RWPE1 (cell line): ENCODE measurements around the gene HSPA2.

Experiments
- CTCF ChIA-PET: fragments of 350-600 bp; sonication (Branson Sonifier 250); formaldehyde crosslinking; extraction: SDS; loops from one replicate; lab custom pipeline; 2021; lab: Yijun Ruan, JAX
- POLR2A ChIA-PET: fragments of 400-600 bp; formaldehyde crosslinking; extraction: SDS; loops from one replicate; lab custom pipeline; 2020; ENCODE audit warnings: antibody characterized with exemption; ENCODE audit not compliant: low non-redundant PET; lab: Yijun Ruan, JAX
- DNase-seq: peaks from one replicate; pipeline ENCODE4 v3.0.0; 2012; ENCODE audit warnings: low spot score
- H3K27ac ChIP-seq: fragments of 450-650 bp; 2 replicates; pipeline ENCODE4 v1.5.1; 2017
- TF ChIP-seq, protein P1 (sequence below): fragments of 450-650 bp; conservative IDR thresholded peaks from 2 replicates; pipeline ENCODE4 v1.5.1; 2017; ENCODE audit warnings: low read depth, mild to moderate bottlenecking

The HSPA2 gene

DNA sequence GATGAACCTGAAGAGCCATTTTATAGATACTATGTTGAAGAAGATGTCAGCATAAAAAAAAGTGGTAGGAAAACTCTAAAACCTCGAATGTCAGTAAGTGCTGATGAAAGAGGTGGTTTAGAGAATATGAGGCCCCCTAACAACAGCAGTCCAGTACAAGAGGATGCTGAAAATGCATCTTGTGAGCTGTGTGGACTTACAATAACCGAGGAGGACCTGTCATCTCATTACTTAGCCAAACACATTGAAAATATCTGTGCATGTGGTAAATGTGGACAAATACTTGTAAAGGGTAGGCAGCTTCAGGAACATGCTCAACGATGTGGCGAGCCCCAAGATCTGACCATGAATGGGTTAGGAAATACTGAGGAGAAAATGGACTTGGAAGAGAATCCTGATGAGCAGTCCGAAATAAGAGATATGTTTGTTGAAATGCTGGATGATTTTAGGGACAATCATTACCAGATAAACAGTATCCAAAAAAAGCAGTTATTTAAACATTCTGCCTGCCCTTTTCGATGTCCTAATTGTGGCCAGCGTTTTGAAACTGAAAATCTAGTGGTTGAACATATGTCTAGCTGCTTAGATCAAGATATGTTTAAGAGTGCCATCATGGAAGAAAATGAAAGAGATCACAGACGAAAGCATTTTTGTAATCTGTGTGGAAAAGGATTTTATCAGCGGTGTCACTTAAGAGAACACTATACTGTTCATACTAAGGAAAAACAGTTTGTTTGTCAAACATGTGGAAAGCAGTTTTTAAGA is 17.8 kb upstream of the HSPA2 start:
- ChIA-PET CTCF (interaction anchor here (1.1 kb wide), 1 partner anchor 12 kb away, joined by 5 read pairs; no protein-coding TSS in a partner anchor), POLR2A (no interaction called here)
- H3K27ac ChIP-seq: no peak overlapping the region
- no peak for DNase-seq
- TF ChIP-seq, protein P1, sequence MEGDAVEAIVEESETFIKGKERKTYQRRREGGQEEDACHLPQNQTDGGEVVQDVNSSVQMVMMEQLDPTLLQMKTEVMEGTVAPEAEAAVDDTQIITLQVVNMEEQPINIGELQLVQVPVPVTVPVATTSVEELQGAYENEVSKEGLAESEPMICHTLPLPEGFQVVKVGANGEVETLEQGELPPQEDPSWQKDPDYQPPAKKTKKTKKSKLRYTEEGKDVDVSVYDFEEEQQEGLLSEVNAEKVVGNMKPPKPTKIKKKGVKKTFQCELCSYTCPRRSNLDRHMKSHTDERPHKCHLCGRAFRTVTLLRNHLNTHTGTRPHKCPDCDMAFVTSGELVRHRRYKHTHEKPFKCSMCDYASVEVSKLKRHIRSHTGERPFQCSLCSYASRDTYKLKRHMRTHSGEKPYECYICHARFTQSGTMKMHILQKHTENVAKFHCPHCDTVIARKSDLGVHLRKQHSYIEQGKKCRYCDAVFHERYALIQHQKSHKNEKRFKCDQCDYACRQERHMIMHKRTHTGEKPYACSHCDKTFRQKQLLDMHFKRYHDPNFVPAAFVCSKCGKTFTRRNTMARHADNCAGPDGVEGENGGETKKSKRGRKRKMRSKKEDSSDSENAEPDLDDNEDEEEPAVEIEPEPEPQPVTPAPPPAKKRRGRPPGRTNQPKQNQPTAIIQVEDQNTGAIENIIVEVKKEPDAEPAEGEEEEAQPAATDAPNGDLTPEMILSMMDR: no peak

DNA sequence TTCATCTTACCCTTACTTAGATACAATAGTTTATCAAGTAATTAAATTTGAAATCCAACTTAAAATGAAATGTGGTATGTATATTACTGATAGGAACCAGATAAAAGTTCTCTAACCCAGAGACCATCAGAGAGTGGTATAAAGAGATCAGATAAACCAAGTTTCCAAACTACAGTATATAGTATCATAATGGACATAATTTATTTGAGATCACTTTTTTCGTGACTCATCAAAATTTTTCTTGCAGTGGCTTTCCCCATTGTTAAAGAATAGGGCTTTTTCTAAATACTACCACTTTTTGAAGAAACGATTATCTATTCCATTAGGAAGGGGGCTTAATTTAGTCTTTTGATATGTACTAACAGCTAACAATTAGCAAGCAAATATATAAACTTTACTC is 15.2 kb upstream of the HSPA2 start:
- no peak for DNase-seq
- ChIA-PET POLR2A (no interaction called here), CTCF (no interaction called here)
- H3K27ac ChIP-seq: no peak overlapping the region
- TF ChIP-seq, protein P1: no peak

DNA sequence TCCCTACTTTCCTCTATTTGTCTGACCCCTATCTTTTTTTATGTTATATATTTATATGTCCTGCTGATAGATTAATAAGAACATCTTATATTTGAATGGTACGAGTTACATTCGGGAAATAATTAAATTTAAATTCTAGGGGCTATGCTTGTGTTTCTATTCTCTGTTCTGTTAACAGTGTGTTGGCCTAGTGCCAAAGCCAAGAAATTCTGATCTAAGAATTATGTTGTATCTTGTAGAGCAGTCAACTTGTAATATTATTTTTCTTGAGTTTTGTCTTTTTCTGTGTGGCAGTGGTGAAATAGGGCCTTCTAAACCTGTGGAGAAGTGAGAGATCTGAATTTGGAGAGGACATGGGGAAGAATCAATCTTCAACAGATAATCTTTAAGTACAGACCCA is 9.0 kb upstream of the HSPA2 start:
- TF ChIP-seq, protein P1: no peak
- POLR2A ChIA-PET: no interaction called here
- CTCF ChIA-PET: no interaction called here
- DNase-seq: no peak
- H3K27ac ChIP-seq: no peak overlapping the region

DNA sequence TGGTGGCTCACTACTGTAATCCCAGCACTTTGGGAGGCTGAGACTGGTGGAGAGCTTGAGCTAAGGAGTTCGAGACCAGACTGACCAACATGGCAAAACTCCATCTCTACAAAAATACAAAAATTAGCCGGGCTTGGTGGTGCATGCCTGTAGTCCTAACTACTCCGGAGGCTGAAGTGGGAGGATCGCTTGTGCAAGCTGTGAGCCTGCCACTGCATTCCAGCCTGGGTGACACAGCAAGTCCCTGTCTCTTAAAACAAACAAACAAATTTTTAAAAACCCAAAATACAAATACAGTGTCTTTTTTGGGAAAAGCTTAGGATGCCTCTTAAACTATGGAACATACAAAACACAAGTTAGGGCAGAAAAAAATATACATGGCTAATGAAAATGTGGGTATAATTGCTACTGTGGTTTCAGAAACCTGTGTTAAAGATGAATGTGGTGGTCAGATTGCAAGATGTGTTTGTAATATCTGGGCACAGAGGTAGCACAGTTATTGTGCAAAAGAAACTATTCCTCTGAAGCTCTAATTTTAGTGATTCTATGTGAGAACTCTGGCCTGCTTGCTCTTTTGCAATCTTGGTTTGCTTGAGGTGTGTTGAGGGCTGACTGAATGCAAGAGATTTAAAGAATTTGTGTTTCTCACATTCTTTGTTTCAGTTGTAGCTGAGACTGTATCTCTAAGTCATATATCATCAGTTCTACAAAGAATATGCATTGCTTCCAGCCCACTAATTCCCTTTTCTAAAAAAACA is 3.9 kb upstream of the HSPA2 start:
- TF ChIP-seq, protein P1: no peak
- POLR2A ChIA-PET: no interaction called here
- CTCF ChIA-PET: interaction anchor here (0.5 kb wide), 1 partner anchor 104 kb away, joined by 4 read pairs; no protein-coding TSS in a partner anchor
- DNase-seq: no peak
- H3K27ac ChIP-seq: peak overlapping the region; percentile 17; the same call in 1 of the 2 replicates

DNA sequence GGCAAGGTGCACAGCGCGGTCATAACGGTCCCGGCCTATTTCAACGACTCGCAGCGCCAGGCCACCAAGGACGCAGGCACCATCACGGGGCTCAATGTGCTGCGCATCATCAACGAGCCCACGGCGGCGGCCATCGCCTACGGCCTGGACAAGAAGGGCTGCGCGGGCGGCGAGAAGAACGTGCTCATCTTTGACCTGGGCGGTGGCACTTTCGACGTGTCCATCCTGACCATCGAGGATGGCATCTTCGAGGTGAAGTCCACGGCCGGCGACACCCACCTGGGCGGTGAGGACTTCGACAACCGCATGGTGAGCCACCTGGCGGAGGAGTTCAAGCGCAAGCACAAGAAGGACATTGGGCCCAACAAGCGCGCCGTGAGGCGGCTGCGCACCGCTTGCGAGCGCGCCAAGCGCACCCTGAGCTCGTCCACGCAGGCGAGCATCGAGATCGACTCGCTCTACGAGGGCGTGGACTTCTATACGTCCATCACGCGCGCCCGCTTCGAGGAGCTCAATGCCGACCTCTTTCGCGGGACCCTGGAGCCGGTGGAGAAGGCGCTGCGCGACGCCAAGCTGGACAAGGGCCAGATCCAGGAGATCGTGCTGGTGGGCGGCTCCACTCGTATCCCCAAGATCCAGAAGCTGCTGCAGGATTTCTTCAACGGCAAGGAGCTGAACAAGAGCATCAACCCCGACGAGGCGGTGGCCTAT is 875 bp downstream of the HSPA2 start:
- ChIA-PET CTCF (no interaction called here), POLR2A (no interaction called here)
- H3K27ac ChIP-seq: peak overlapping the region; percentile 98; the same call in 1 of the 2 replicates
- DNase-seq: no peak
- TF ChIP-seq, protein P1: no peak
